ENCODE data around the gene ZBP1.

The ZBP1 gene

DNA sequence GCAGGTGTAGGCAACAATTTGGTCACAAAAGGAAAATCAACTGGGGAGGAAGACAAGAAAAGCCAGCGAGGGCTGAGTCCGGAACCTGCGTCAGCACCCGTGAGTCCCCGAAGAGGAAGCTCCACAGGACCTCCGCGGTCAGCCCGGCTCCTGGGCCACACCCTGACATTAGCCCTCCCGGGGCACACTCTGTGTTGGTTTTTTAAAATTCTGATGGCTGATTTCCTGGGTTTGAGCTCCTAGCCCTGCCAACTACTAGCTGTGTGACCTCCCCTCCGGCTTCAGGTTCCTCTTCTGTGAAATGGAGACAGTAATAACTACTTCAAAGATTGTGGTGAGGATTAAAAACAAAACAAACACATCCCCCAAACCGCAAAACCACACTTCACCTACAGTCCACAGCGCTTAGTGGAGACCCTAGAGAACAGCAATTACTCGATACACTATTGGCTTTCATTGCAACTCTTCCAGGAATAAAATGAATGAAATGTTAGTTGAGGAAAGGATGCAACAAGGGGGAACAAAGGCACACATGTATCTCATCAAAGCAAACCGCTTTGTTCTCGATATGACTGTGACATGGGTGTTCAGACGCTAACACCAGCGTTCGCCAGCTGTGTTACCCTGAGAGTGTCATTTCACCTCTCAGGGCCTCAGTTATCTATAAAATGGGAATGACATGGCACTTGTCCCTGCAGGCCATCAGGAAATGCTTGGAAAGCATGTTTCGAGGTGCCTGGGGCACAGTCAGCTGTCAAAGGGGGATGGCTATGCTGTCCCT is 985 bp downstream of the ZBP1 start:
- no peak for DNase-seq (ENCODE audit: low spot score)

DNA sequence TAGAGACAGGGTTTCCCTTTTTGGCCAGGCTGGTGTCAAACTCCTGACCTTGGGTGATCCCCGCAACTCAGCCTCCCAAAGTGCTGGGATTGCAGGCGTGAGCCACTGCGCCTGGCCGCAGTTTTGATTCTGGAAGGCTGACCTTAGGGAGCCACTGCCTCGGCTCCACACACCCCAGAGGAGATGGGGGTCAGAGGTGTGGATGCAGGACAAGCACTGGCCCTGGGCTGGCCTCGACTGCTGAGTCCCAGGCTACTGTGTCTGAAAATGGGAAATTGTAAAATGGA is 1.5 kb downstream of the ZBP1 start:
- FAIRE-seq (no peak), DNase-seq (ENCODE audit: low spot score) (no peak)

More for the DNA sequence above, 985 bp downstream of the ZBP1 start:
- FAIRE-seq = no peak

DNA sequence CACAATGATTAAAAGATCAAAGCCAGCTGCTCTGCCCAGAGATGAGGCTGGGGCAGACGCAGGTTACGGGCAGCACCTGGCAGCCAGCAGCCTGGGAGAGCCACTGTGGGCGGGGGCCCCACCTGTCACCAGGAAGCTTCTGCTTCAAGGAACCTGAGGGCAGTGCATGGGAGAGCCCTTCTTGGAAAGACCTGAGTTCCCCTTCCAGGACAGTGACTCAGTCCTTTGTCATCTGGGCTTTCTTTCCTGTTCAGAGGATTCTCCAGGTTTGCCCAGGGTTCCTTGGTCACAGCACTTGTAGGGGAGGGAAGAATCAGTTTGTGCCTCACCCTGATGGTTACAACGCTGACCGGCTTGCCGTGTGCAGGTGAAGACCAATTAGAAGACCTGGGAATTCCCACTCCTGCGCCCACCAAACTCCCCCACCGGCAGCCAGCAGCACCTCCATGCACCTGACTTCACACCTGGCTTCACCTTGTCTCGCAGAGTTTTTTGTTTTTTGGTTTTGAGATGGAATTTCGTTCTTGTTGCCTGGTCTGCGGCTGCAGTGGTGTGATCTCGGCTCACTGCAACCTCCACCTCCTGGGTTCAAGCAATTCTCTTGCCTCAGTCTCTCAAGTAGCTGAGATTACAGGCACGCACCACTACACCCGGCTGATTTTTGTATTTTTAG is 2.0 kb downstream of the ZBP1 start:
- DNase-seq (ENCODE audit: low spot score) (peak; percentile 82), FAIRE-seq (no peak)

DNA sequence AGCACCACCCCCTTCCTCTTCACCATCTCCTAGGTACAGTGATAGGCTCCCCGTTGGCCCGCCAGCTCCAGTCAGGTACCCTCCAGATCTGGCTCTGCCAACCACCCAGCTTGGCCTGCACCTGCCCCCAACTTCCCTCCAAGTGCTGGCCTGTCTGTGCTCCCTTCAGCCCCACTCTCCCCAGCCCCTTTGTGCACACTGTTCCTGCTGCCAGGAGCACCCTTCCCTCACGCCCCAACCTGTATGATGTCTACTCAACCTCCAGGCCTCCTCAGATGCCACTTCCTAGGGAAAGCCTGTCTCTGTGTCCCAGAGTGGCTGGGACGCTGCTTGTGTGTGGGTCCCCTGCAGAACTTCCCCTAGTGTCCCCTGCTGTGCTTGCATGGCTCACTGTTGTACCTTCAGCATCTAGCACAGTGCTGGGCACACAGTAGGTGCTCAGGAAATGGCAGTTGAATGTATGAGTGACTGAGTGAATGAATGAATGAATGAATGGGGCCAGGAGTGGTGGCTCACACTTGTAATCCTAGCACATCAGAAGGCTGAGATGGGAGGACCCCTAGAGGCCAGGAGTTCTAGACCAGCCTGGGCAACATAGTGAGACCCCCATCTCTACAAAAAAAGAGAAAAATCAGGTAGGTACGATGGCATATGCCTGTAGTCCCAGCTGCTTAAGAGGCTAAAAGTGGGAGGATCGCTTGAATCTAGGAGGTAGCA is 3.0 kb downstream of the ZBP1 start:
- FAIRE-seq (peak; percentile 44), DNase-seq (ENCODE audit: low spot score) (no peak)

DNA sequence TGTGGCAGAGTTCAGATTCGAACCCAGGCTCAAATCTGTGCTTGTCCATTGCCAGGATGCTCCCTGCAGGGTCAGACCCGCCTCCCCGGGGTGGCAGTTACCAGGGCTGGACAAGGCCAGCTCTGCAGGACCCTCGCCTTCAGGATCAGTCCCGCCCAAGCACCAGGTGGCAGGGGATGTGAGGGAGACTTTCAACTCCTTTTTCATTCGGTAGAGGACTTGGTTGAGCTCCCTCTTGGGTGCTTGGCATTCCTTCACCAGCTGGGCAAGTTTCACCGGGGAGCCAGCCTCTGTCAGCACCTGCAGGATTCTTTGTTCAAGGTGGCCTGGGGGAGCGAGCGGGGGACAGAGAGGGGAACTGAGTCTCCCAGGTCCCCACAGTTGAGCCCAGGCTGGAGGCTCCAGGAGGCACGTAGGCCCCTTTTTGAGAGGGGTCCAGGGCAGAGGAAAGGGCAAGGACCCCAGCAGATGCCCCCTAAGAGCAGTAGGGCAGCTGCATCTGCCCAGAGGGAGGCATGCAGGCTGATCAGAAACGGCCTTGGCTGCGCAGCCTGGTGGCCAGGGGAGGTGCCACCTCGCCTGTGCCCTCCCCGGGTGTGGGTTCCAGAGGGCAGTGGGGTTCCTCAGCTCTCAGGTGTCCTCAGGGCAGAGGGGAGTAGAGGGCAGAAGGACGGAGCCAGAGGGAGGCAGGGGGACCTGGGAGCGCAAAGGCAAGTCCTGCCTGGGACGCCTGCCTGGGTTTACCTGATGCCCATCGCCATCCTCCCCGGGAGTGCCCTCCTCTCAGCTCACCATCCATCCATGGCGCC is 3.9 kb downstream of the ZBP1 start:
- DNase-seq (ENCODE audit: low spot score) (no peak), FAIRE-seq (peak; percentile 63)

DNA sequence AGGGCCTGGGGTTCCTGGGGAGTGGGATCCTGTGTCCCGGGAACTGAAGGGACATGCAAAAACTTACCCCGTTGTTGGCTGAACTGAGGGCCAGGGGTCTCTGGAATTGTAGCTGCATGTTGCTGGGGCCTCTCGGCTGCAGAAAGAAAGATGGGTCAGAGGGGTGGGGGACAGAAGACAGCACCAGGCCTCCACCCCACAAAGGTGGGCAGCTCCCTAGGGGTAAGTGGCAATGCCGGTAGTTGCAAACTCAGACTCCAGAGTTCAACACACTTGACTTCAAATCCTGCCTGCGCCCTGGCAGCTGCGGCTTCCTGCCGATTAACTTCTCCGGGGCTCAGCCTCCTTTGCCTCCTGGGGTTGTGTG is 4.8 kb downstream of the ZBP1 start:
- FAIRE-seq = no peak

DNA sequence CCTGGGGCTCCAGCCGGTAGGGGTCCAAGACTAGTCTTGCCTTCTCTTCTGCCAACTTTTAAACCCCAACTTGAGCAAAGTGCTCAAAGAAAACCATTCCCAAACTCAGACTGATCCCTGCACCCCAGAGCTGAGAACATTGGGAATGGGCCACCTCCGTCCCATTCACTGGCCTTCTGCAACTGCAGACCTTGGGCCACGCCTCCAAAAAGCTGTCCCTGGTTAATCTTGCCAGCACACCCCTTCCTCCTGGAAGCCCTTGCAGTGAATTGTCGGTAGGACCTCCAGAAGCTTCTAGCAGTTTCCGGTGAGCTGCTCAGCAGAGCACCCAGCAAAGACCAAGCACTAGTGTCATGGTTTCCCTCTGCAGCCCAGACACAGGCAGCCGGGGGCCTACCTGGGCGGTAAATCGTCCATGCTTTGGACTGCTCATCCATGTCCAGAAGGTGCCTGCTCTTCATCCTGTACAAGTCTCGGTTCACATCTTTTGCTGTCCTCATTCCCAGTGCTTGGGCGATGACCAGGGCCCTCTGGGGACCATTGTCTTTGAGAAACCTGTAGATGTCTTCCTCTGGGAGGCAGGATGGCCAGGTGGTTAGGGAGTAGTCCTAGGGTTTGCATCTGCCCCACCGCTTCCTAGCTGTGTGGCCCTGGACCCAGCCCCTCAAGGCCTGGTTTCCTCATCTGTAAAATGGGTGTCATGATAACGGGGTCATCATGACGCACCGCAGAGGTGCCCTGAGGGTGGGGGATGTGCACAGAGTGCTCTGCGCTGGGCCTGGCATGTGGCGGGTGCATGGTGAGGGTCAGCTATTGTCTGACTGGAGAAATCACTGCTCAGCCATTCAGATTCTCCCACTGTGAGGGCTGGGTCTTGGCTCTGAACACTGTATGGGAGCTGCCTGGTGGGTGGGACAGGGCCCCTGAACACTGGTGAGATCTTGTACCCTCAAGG is 5.5 kb downstream of the ZBP1 start:
- DNase-seq (ENCODE audit: low spot score) = no peak
- peak; percentile 37 for FAIRE-seq

More for the DNA sequence above, 4.8 kb downstream of the ZBP1 start:
- no peak for DNase-seq (ENCODE audit: low spot score)

DNA sequence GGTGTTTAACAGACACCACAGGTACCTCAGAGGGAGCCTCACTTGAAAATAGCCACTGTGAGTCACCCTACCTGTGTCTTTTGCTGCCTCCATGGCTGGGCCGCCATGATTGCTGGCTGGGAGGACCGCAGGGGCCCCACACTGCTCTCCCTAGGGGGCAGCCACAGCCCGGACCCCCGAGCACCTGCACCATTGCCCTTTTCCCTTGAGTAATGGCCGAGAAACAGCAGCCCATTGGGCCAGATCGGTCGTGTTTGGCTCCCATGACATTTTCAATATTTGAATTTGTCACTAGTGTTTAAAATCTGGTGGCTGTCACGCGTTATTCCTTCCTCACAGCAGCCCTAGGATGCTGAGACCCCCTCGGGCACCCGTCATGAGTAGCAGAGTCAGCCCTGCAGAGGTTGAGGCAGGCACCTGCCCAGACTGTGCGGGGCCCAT is 6.7 kb downstream of the ZBP1 start:
- no peak for DNase-seq (ENCODE audit: low spot score)
- no peak for FAIRE-seq

DNA sequence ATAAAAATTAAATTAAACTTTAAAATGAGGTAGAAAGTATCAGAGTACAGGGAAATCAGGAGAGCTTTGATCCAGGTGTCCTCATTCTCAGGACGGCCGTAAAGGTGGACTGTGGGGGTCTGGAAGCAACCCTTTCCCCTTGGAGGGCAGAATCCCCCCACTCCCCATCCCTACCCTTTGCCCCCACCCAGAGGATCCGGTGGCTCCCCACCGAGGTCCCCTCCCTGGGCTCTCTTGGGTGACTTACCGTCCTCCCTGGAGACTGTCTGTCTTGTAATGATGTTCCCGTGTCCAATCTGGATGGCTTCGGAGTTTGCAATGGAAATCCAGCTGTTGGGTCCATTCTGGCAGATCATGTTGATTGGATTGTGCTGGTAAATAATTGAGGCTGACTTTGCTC is 7.3 kb downstream of the ZBP1 start:
- DNase-seq (ENCODE audit: low spot score) = no peak
- FAIRE-seq = no peak

DNA sequence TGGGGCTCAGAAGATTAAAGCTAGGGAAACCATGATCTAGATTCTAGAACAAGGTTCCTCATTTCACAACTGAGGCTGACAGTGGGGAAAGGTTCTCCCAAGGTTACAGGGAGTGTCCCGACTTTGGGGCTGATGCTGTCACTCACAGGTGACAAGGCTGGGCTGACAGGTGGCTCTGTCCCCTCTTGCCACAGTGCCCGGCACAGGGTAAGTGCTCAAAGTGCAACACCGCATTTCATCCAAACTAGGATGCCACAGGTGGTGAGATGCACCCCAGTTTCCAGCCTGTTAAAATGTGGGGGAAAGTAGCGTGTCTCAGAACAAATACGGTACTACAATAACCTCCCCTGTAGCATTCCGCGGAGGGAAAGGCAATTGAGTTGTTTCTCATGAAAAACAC is 7.8 kb downstream of the ZBP1 start:
- FAIRE-seq (no peak), DNase-seq (ENCODE audit: low spot score) (no peak)

DNA sequence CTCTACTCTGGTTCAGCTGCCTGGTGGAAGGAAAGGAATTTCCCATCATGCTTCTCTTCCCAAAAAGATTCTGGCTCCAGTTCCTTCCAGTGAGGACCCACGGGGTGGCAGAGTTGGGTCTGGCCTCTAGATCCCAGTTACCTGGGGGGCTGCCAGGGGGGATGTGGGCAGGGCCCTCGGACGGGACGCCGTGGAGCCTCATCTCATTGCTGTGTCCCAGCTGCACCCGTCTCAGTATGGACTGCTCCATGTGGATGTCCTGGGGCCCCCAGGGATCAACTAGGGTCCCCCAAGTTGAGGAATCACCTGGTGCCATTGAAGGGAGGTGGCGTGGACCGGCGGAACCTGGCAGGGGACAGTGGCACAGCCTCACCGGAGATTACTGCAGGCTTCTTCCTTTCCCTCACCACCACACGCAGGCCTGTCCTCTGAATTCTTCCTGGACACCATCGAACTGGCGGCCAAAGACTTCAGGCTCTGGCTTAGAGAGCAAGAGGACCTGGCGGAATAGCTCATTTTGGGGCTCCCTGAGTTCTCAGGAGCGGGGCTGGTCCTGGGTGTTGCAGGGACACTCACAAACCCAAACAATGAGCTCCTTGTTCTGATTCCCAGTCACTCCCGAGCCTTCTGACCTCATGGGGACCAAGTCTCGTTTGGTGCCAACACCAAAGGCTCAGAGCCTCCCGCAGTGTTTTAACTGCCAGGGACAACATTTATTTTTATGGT is 8.5 kb downstream of the ZBP1 start:
- DNase-seq (ENCODE audit: low spot score) (no peak), FAIRE-seq (no peak)

DNA sequence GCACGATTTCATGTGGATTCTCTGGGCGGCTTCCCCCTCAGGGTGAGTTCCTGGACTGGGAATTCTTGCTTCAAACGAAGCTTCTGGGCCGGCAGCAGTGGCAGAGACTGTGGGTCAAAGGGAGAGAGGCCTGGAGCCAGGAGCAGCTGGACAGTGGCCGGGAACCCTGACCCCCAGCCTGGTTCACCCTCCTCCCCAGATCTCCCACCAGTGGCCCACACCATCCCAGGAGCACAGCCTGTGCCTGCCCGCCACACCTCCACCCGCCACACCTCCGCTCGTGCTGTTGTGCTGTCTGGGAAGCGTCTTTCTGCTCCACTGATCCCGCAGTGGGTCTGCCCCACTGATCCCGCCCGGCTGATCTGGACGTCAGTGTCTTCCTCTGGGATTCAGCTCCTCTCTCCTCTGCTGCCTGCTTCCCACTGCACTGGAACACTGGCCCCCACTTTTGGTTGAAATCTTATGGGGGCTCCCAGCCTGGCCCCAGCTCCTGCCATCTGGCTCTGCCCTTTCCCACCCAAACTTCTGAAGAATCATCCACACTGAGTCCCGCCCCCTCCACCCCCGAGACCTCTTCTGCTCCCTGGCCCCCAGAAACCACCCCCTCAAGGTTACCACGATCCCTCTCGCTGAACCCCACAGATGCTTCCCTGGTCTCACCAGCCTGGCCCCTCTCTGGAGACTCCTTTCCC is 9.8 kb downstream of the ZBP1 start:
- DNase-seq (ENCODE audit: low spot score) (no peak), FAIRE-seq (peak; percentile 53)

DNA sequence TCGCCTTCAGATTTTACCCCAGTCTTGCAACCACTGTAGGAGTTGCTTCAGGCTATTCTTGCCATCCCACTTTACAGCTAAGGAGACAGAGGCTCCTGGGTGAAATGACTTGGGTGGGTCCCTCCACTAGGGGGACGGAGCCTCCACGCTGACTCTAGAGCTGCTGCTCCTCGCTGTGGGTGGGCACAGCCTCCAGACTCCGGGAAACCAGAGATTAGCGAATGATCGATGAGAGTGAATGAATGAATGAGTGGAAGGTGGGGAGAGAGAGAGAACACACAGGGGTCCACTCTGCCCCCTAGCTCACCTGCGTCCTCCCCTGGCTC is 10.4 kb downstream of the ZBP1 start:
- no peak for FAIRE-seq
- no peak for DNase-seq (ENCODE audit: low spot score)

DNA sequence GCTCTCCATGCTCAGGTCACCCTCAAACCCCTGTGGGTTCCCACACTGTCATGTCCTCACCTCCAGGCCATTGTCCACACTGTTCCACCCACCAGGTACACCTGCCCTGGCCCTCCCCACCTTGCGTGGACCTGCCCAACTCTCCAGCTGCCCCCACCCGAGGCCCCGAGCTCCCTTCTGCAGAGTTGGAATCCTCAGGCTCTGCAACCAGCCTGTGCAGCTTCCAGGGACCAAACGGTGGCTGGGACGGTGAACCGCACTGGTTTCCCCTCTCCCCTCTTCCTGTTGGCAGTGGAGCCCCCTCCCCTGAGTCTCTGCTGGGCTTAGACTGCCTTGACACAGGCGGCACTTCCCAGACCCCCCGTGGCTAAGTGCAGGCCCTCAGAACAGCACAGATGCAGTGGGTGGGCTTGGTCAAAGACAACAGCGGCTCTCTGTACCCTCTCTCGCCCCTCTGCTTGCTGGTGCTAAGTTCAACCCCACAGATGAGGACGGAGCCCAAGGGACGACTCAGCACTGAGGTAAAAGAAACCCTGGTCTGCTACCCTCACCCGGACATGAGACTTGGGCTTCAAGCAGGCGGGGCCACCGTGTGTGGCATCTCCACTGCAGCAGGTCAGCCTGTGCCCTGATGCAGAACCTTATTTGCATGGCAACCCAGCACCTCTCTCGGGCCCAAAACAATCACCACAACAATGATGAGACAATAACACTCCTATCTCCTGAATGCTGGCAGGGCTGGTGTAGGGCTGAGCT is 11.0 kb downstream of the ZBP1 start:
- FAIRE-seq (no peak), DNase-seq (ENCODE audit: low spot score) (no peak)

DNA sequence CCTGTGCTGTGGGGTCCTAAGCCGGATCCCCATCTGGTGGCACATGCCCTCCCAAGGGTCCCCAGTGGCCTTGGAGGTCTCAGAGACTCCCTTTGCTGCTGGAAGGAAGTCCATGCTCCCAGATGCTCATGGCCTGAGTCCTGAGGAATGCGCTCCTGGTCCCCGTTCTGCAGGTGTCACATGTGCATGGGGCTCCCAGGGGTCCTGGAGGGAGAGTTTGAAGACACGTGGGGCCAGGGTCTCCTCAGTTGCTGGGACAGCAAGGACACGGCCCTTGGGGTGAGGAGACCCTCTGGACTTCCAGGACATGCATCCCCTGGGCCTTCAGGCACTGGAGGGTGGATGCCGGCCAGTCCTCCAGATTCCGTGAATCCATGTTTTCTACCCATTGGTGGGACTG is 11.7 kb downstream of the ZBP1 start:
- DNase-seq (ENCODE audit: low spot score) (no peak), FAIRE-seq (no peak)

DNA sequence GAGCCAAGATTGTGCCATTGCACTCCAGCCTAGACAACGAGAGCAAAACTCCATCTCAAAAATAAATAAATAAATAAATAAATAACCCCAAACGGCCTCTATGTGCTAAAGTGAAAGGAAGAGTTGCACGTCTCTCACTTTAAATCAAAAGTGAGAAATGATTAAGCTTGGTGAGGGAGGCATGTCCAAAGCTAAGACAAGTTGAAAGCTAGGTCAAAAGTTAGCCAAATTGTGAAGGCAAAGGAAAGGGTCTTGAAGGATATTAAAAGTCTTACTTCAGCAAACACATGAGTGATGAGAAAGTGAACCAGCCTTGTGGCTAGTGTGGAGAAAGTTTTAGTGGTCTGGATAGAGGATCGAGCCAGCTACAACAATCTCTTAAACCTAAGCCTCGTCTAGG is 14.3 kb downstream of the ZBP1 start:
- no peak for DNase-seq (ENCODE audit: low spot score)
- no peak for FAIRE-seq

DNA sequence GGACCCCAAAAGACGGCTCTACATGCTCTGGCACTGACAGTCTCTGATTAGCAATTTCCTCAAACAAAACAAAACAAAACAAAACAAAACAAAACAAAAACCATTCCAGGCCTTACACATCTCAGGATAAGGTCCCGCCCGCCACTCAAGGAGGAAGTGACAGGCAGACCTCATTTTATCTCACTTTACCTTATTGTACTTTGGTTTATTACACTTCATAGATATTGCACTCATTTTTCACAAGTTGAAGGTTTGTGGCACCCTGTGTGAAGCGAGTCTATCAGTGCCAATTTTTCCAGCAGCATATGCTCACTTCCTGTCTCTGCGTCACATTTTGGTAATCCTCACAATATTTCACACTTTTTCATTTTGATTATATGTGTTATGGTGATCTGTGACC is 15.2 kb downstream of the ZBP1 start:
- FAIRE-seq (no peak), DNase-seq (ENCODE audit: low spot score) (no peak)

DNA sequence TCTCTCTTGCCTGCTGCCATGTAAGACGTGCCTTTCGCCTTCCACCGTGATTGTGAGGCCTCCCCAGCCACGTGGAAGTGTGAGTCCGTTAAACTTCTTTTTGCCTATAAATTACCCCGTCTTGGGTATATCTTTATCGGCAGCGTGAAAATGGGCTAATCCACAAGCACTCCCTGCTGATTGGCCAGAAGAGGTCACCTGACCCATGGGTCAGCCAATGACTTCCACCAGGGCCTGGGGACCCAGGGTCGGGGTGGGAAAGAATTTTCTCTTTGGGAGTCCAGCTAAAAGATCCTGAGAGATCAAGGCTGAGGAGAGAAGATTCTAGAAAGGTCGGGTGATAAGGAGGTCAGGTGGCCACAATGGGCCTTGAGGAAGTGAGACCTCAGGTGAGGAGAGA is 17.1 kb downstream of the ZBP1 start:
- no peak for DNase-seq (ENCODE audit: low spot score)
- no peak for FAIRE-seq

DNA sequence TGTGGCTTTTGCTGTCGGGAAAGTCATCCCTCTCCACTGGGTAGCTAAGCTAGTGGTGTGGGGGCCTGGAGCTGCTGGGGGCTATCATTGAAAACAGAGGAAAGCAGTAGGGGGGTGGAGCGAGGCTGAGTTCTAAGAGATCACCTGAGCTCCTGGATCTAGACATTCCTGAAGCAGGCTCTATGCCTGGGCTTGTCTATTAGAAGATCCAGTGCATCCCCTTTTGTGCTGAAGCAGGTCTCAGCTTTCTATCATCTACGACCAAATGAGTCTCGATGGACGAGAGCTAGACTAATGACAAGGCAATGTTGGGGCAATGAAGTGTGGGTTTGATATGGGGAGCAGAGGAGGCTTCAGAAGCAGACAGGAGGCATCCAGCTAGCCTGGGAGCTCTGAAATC is 18.5 kb downstream of the ZBP1 start:
- no peak for FAIRE-seq
- no peak for DNase-seq (ENCODE audit: low spot score)
